ENCODE measurements around the gene AFAP1L2.

- TF ChIP-seq TAF1 (IDR thresholded peaks at IDR 0.05; ENCODE audit: borderline replicate concordance, low read depth, low read length): no peak
- no peak for TF ChIP-seq POLR2AphosphoS5 (IDR thresholded peaks at IDR 0.05; ENCODE audit: low read depth, low read length)
Observed at GRCh38 chr10:114311496-114312209, 92.6 kb downstream of the AFAP1L2 start.
